Colon (tissue), 2 donors: ENCODE results near the gene OBP2A.
"Not testable (repeated sequence)": the region's sequence is repeated elsewhere in the genome, so short reads cannot be mapped to it uniquely, and the experiment has no call there.

Source experiments
- FAIRE-seq: peaks from 2 replicates; lab custom pipeline; 2012; peaks lifted over from hg19 to GRCh38; lab: Jason Lieb, UNC
- donor health status: control.
- donor health status: control.

Gene OBP2A

GRCh38 chr9:135512241-135512603 lies 33.7 kb upstream of the OBP2A start:
- no peak for FAIRE-seq

- no peak for FAIRE-seq
Measured at GRCh38 chr9:135512904-135513303, 33.0 kb upstream of the OBP2A start.

GRCh38 chr9:135513351-135513846 lies 32.5 kb upstream of the OBP2A start:
- FAIRE-seq: no peak

- not testable (repeated sequence) for FAIRE-seq
Measured at GRCh38 chr9:135513906-135514305, 32.0 kb upstream of the OBP2A start.

GRCh38 chr9:135514342-135515082 lies 31.4 kb upstream of the OBP2A start:
- FAIRE-seq: no peak

GRCh38 chr9:135515083-135515951 lies 30.6 kb upstream of the OBP2A start:
- FAIRE-seq: no peak

- no peak for FAIRE-seq
Measured at GRCh38 chr9:135516132-135516860, 29.6 kb upstream of the OBP2A start.

- no peak for FAIRE-seq
Measured at GRCh38 chr9:135517407-135517822, 28.5 kb upstream of the OBP2A start.

- no peak for FAIRE-seq
Measured at GRCh38 chr9:135519179-135519971, 26.6 kb upstream of the OBP2A start.

GRCh38 chr9:135520916-135521607 lies 24.9 kb upstream of the OBP2A start, which contains the start of gene LCN1:
TSS of gene LCN1 (plus strand) at chr9:135521440. CDS start at chr9:135521498, 58 bp downstream.
- FAIRE-seq: no peak

GRCh38 chr9:135521608-135522095 lies 24.3 kb upstream of the OBP2A start:
- no peak for FAIRE-seq

- FAIRE-seq: no peak
Measured at GRCh38 chr9:135522137-135522877, 23.6 kb upstream of the OBP2A start.

GRCh38 chr9:135522931-135523330 lies 23.0 kb upstream of the OBP2A start:
- no peak for FAIRE-seq

- no peak for FAIRE-seq
Measured at GRCh38 chr9:135523521-135524129, 22.3 kb upstream of the OBP2A start.

- FAIRE-seq: no peak
Measured at GRCh38 chr9:135524130-135524861, 21.6 kb upstream of the OBP2A start.

- no peak for FAIRE-seq
Measured at GRCh38 chr9:135525241-135526088, 20.5 kb upstream of the OBP2A start.

- no peak for FAIRE-seq
Measured at GRCh38 chr9:135526089-135526729, 19.7 kb upstream of the OBP2A start.
